Neural cell (in vitro differentiated cells): ENCODE results near the gene TRPC4AP.

Experiments
- EP300 ChIP-seq: fragments of 450-650 bp; conservative IDR thresholded peaks from 2 replicates; pipeline ENCODE4 v1.6.1; 2014; ENCODE audit warnings: antibody characterized with exemption, mild to moderate bottlenecking, moderate library complexity; ENCODE audit not compliant: poor library complexity, severe bottlenecking
- EZH2 ChIP-seq: fragments of 200-600, 300-800 bp; shearing (Covaris generic), sonication (generic); IDR thresholded peaks from 2 replicates; pipeline ENCODE4 v1.6.1; 2014; ENCODE audit warnings: antibody characterized with exemption, low read length, borderline replicate concordance, mild to moderate bottlenecking; ENCODE audit not compliant: insufficient read depth, poor library complexity, severe bottlenecking
- MXI1 ChIP-seq: fragments of 450-650 bp; conservative IDR thresholded peaks from 2 replicates; pipeline ENCODE4 v1.6.1; 2014; ENCODE audit warnings: antibody characterized with exemption, mild to moderate bottlenecking; ENCODE audit not compliant: poor library complexity, severe bottlenecking
- POLR2AphosphoS5 ChIP-seq: IDR thresholded peaks from 2 replicates; pipeline ENCODE4 v1.6.1; 2012
- RAD21 ChIP-seq: fragments of 450-650 bp; conservative IDR thresholded peaks from 2 replicates; pipeline ENCODE4 v1.6.1; 2014; ENCODE audit warnings: antibody characterized with exemption, mild to moderate bottlenecking, moderate library complexity
- SMC3 ChIP-seq: fragments of 450-650 bp; conservative IDR thresholded peaks from 2 replicates; pipeline ENCODE4 v1.6.1; 2014; ENCODE audit warnings: antibody characterized with exemption, mild to moderate bottlenecking, moderate library complexity; ENCODE audit not compliant: poor library complexity
- TF ChIP-seq, protein P1 (sequence below): fragments of 450-650 bp; IDR thresholded peaks from 2 replicates; pipeline ENCODE4 v1.5.1; 2014; ENCODE audit warnings: antibody characterized with exemption, mild to moderate bottlenecking, moderate library complexity; ENCODE audit not compliant: poor library complexity, severe bottlenecking
- TF ChIP-seq, protein P2 (sequence below): IDR thresholded peaks from 2 replicates; pipeline ENCODE4 v1.6.1; 2012; ENCODE audit warnings: borderline replicate concordance

DNA sequence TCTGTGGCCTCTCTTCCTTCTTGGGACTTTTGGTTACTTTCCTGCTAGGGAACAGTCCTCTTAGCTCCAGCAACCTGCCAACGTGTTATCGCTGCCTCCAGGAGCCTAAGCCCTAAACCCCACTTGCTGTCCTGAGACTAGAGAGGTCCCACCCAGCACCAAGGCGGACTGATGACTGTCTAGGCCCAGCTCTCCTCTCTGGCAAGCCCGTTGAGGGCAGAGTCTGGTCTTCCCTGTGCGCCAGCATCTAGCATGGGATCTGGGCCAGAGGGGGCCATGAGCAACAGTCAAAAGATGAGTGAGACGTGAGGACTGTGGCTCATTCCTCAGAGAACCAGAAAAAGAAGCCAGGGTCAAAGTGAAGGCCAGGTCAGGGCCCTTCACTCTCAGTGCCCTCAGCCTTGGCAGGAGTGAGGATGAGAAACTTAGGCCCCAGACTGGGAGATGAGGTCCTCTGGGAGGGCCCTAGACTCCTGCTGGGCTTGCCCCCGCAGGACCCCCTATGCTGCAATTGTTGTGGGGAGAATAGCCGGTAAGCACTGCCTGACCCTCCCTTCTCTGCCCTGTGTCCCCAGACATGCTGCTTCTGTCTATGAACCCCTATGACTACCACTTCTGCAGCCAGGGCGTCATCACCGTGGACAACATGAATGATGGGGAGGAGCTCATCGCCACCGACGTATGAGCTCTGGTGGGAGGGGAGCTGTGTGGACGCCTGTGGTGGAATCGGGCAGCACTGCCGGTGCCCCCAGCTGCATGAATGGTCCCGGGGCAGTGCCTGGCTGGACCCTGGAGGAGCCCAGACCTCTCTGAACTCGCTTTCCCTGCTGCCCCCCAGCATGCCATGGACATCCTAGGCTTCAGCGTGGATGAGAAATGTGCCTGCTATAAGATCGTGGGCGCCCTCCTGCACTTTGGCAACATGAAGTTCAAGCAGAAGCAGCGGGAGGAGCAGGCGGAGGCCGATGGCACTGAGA is 106.0 kb downstream of the TRPC4AP start:
- TF ChIP-seq, protein P1, sequence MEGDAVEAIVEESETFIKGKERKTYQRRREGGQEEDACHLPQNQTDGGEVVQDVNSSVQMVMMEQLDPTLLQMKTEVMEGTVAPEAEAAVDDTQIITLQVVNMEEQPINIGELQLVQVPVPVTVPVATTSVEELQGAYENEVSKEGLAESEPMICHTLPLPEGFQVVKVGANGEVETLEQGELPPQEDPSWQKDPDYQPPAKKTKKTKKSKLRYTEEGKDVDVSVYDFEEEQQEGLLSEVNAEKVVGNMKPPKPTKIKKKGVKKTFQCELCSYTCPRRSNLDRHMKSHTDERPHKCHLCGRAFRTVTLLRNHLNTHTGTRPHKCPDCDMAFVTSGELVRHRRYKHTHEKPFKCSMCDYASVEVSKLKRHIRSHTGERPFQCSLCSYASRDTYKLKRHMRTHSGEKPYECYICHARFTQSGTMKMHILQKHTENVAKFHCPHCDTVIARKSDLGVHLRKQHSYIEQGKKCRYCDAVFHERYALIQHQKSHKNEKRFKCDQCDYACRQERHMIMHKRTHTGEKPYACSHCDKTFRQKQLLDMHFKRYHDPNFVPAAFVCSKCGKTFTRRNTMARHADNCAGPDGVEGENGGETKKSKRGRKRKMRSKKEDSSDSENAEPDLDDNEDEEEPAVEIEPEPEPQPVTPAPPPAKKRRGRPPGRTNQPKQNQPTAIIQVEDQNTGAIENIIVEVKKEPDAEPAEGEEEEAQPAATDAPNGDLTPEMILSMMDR, result no peak
- TF ChIP-seq EP300 (no peak), EZH2 (no peak), MXI1 (no peak), RAD21 (no peak), POLR2AphosphoS5 (no peak), SMC3 (no peak)
- TF ChIP-seq, protein P2, sequence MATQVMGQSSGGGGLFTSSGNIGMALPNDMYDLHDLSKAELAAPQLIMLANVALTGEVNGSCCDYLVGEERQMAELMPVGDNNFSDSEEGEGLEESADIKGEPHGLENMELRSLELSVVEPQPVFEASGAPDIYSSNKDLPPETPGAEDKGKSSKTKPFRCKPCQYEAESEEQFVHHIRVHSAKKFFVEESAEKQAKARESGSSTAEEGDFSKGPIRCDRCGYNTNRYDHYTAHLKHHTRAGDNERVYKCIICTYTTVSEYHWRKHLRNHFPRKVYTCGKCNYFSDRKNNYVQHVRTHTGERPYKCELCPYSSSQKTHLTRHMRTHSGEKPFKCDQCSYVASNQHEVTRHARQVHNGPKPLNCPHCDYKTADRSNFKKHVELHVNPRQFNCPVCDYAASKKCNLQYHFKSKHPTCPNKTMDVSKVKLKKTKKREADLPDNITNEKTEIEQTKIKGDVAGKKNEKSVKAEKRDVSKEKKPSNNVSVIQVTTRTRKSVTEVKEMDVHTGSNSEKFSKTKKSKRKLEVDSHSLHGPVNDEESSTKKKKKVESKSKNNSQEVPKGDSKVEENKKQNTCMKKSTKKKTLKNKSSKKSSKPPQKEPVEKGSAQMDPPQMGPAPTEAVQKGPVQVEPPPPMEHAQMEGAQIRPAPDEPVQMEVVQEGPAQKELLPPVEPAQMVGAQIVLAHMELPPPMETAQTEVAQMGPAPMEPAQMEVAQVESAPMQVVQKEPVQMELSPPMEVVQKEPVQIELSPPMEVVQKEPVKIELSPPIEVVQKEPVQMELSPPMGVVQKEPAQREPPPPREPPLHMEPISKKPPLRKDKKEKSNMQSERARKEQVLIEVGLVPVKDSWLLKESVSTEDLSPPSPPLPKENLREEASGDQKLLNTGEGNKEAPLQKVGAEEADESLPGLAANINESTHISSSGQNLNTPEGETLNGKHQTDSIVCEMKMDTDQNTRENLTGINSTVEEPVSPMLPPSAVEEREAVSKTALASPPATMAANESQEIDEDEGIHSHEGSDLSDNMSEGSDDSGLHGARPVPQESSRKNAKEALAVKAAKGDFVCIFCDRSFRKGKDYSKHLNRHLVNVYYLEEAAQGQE, result no peak
